ENCODE data around the gene PKN1. TPM values are rescaled to one million over a fixed set of nuclear protein-coding genes. Genes with fewer than 3 reads are reported as not detected.

PKN1 gene
- total and polyA plus RNA-seq, 2 of the 13 experiments (the other 11 are each of a cell fraction or from before 2014, with no cell fraction given) = 45.7 to 54.5 TPM

GRCh38 chr19:14502334-14503092 is 69.4 kb downstream of the PKN1 start (continued):
- TF ChIP-seq HMGXB3 (CRISPR knock-in tag; IDR thresholded peaks at IDR 0.05; ENCODE audit: borderline replicate concordance) = no peak
- no peak for TF ChIP-seq ZNF710 (CRISPR knock-in tag; IDR thresholded peaks at IDR 0.05; ENCODE audit: borderline replicate concordance)
- TF ChIP-seq ZNF124 (CRISPR knock-in tag; IDR thresholded peaks at IDR 0.05) = no peak
- no peak for TF ChIP-seq MTA1 (CRISPR knock-in tag; IDR thresholded peaks at IDR 0.05; ENCODE audit: borderline replicate concordance)
- TF ChIP-seq POGK (CRISPR knock-in tag; conservative IDR thresholded peaks at IDR 0.05) = no peak
- TF ChIP-seq GMEB2 (CRISPR knock-in tag; IDR thresholded peaks at IDR 0.05; ENCODE audit: low read depth) = no peak
- no peak for TF ChIP-seq ZNF660 (CRISPR knock-in tag; IDR thresholded peaks at IDR 0.05; ENCODE audit: borderline replicate concordance, low read depth)
- no peak for TF ChIP-seq ZNF687 (CRISPR knock-in tag; IDR thresholded peaks at IDR 0.05)
- TF ChIP-seq RARG (CRISPR knock-in tag; IDR thresholded peaks at IDR 0.05; ENCODE audit: low read depth) = no peak
- no peak for TF ChIP-seq SNAI1 (CRISPR knock-in tag; IDR thresholded peaks at IDR 0.05; ENCODE audit: borderline replicate concordance)
- no peak for TF ChIP-seq ARID2 (CRISPR knock-in tag; IDR thresholded peaks at IDR 0.05; ENCODE audit: borderline replicate concordance)
- TF ChIP-seq SCMH1 (CRISPR knock-in tag; IDR thresholded peaks at IDR 0.05; ENCODE audit: borderline replicate concordance) = no peak
- no peak for TF ChIP-seq NR2F2 (IDR thresholded peaks at IDR 0.05; ENCODE audit: borderline replicate concordance, low read depth)

Data from HepG2 (cell line).